ENCODE results near the gene TMEM72. TPM values are rescaled to one million over a fixed set of nuclear protein-coding genes. Genes with fewer than 3 reads are reported as not detected.

Gene TMEM72
- total and polyA plus RNA-seq, 2 of the 13 experiments (the other 11 are each of a cell fraction or from before 2014, with no cell fraction given): 0.04 TPM; not detected in 1

GRCh38 chr10:44963772-44964633, 52.9 kb downstream of the TMEM72 start (continued):
- TF ChIP-seq AFF4 (CRISPR knock-in tag; IDR thresholded peaks at IDR 0.05) (no peak), ZNF609 (CRISPR knock-in tag; IDR thresholded peaks at IDR 0.05; ENCODE audit: borderline replicate concordance) (no peak; the same call in 1 of the 2 replicates), THAP8 (CRISPR knock-in tag; IDR thresholded peaks at IDR 0.05; ENCODE audit: borderline replicate concordance) (no peak), ZNF510 (CRISPR knock-in tag; IDR thresholded peaks at IDR 0.05; ENCODE audit: low read depth) (no peak), DMAP1 (CRISPR knock-in tag; IDR thresholded peaks at IDR 0.05) (peak; percentile 63; the same call in 1 of the 2 replicates), ZBTB34 (CRISPR knock-in tag; IDR thresholded peaks at IDR 0.05) (peak; percentile 79; the same call in 1 of the 2 replicates), ZNF530 (CRISPR knock-in tag; IDR thresholded peaks at IDR 0.05; ENCODE audit: low read depth) (no peak), GLMP (CRISPR knock-in tag; IDR thresholded peaks at IDR 0.05; ENCODE audit: borderline replicate concordance) (no peak), SATB2 (CRISPR knock-in tag; IDR thresholded peaks at IDR 0.05) (no peak), TP53 (CRISPR knock-in tag; conservative IDR thresholded peaks at IDR 0.05) (no peak), MYPOP (CRISPR knock-in tag; IDR thresholded peaks at IDR 0.05) (0 out of 2 replicates have a peak, but pooled peaks have one; percentile 31), RFX3 (CRISPR knock-in tag; IDR thresholded peaks at IDR 0.05) (no peak), RFXANK (CRISPR knock-in tag; IDR thresholded peaks at IDR 0.05) (no peak), FLYWCH1 (CRISPR knock-in tag; IDR thresholded peaks at IDR 0.05) (no peak), DR1 (CRISPR knock-in tag; IDR thresholded peaks at IDR 0.05) (0 out of 2 replicates have a peak, but pooled peaks have one; percentile 16)
